Prostate gland (tissue), 2 donors: ENCODE measurements around the gene ANP32B. TPM values are rescaled to one million over a fixed set of nuclear protein-coding genes. Genes with fewer than 3 reads are reported as not detected.

ENCODE experiments used
- DNase-seq: peaks from one replicate; pipeline ENCODE4 v3.0.0-alpha.2; 2019; ENCODE audit warnings: low spot score
- H3K27ac ChIP-seq, 2 donors: fragments of 200-600 bp; sonication (generic); 2 replicates each; pipeline ENCODE4 v1.5.1; 2017 to 2019
- H3K27me3 ChIP-seq: fragments of 200-600 bp; sonication (generic); replicated peaks from 2 replicates; pipeline ENCODE4 v1.5.1; 2019; ENCODE audit not compliant: insufficient read depth
- H3K36me3 ChIP-seq, 2 donors: fragments of 200-600 bp; sonication (generic); 1 replicate in 1 of 2; 2 replicates in 1 of 2; pipeline versions ENCODE4 v1.5.1 to v1.8.1; 2017 to 2019
- H3K4me1 ChIP-seq: fragments of 200-600 bp; sonication (generic); replicated peaks from 2 replicates; pipeline ENCODE4 v1.5.1; 2019
- H3K4me3 ChIP-seq, 2 donors: fragments of 200-600 bp; sonication (generic); 2 replicates each; pipeline ENCODE4 v1.5.1; 2017 to 2019
- H3K9me3 ChIP-seq: fragments of 200-600 bp; sonication (generic); 2 replicates; pipeline ENCODE4 v1.5.1; 2017
- POLR2A ChIP-seq: fragments of 450-650 bp; IDR thresholded peaks from one replicate; pipeline ENCODE4 v1.6.1; 2016; ENCODE audit warnings: antibody characterized with exemption, mild to moderate bottlenecking
- POLR2AphosphoS5 ChIP-seq: sonication (generic); formaldehyde crosslinking; IDR thresholded peaks from one replicate; pipeline ENCODE4 v1.6.1; 2017; ENCODE audit warnings: antibody characterized with exemption
- WGBS: methylation state at CpG from one replicate; pipeline ENCODE4 v1.1.5; 2018; 5-methylcytosine and 5-hydroxymethylcytosine counted together
- intact Hi-C: fragments of 100-400 bp; cut with DNase I; formaldehyde crosslinking; loops from one replicate; pipeline ENCODE4 v1.14.2; 2022
- total RNA-seq, 2 donors: library from RNA; depleted of rRNA; stranded (reverse); fragments of >200 nt; gene quantifications; one replicate each; pipeline ENCODE4 v1.1.0, GENCODE V29; 2016
- TF ChIP-seq, protein P1 (sequence below), 4 experiments: fragments of 200-600 bp in 2 of 4; fragments of 450-650 bp in 2 of 4; sonication (generic) in 2 of 4; IDR thresholded peaks; 1 replicate in 3 of 4; 2 replicates in 1 of 4; pipeline ENCODE4 v1.5.1; 2016 to 2019; ENCODE audit warnings: antibody characterized with exemption in 4 of 4, mild to moderate bottlenecking in 2 of 4, moderate library complexity in 2 of 4

ANP32B gene
- total RNA-seq, 2 donors from 2014 or later = 22.5 to 25.1 TPM

DNA sequence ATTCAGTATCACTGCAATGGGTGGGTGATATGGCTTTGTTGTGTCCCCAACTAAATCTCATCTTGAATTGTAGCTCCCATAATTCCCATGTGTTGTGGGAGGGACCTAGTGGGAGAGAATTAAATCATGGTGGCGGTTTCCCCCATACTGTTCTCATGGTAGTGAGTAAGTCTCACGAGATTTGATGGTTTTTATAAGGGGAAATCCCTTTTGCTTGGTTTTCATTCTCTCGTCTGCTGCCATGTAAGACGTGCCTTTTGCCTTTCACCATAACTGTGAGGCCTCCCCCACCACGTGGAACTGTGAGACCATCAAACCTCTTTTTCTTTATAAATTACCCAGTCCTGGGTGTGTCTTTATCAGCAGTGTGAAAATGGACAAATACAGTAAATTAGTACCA, 63.9 kb downstream of the ANP32B start:
- Histone ChIP-seq H3K27ac (no peak overlapping the region), H3K9me3 (no peaks in the 10 kb centered on the region), H3K4me1 (no peaks in the 10 kb centered on the region), H3K36me3 (no peaks in the 10 kb centered on the region), H3K4me3 (no peak overlapping the region), H3K27me3 (no peaks in the 10 kb centered on the region)
- no peak for TF ChIP-seq POLR2AphosphoS5
- TF ChIP-seq, protein P1, sequence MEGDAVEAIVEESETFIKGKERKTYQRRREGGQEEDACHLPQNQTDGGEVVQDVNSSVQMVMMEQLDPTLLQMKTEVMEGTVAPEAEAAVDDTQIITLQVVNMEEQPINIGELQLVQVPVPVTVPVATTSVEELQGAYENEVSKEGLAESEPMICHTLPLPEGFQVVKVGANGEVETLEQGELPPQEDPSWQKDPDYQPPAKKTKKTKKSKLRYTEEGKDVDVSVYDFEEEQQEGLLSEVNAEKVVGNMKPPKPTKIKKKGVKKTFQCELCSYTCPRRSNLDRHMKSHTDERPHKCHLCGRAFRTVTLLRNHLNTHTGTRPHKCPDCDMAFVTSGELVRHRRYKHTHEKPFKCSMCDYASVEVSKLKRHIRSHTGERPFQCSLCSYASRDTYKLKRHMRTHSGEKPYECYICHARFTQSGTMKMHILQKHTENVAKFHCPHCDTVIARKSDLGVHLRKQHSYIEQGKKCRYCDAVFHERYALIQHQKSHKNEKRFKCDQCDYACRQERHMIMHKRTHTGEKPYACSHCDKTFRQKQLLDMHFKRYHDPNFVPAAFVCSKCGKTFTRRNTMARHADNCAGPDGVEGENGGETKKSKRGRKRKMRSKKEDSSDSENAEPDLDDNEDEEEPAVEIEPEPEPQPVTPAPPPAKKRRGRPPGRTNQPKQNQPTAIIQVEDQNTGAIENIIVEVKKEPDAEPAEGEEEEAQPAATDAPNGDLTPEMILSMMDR (IDR thresholded peaks at IDR 0.05) = no peak
- TF ChIP-seq POLR2A = no peak
- intact Hi-C loops = no loop called here
- no peak for DNase-seq
- WGBS = 77% methylated on average over 5 of the region's 5 CpGs

DNA sequence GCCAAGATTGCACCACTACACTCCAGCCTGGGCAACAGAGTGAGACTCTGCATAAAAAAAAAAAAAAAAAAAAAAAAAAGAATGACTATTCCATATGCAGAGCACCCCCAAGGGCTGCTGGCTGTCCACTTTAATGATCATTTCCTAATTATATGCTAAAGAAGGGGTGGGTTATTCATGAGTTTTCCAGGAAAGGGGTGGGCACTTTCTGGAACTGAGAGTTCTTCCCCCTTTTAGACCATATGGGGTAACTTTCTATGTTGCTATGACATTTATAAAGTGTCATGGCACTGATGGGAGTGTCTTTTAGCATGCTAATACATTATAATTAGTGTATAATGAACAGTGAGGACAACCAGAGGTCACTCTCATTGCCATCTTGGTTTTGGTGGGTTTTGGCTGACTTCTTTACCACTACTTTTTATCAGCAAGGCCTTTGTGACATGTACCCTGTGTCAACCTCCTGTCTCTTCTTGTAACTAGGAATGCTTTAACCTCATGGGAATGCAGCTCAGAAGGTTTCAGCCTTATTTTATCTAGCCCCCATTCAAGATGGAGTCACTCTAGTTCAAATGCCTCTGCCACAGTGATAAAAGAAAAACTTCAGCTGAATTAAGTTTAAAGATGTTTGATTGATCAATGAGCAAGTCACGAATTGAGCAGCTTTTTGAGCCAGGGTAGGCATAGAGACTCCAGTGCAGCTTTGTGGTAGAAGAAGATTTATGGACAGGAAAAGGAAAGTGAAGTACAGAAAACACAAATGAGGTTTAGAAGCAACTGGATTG, 66.3 kb downstream of the ANP32B start:
- Histone ChIP-seq H3K27ac (no peak overlapping the region), H3K9me3 (no peaks in the 10 kb centered on the region), H3K27me3 (no peaks in the 10 kb centered on the region), H3K4me3 (no peak overlapping the region), H3K36me3 (no peaks in the 10 kb centered on the region), H3K4me1 (no peaks in the 10 kb centered on the region)
- no peak for DNase-seq
- TF ChIP-seq, protein P1 (IDR thresholded peaks at IDR 0.05) = no peak
- TF ChIP-seq POLR2A = no peak
- TF ChIP-seq POLR2AphosphoS5 = no peak
- 57% methylated on average over 1 of the region's 1 CpG for WGBS
- intact Hi-C loops = no loop called here

DNA sequence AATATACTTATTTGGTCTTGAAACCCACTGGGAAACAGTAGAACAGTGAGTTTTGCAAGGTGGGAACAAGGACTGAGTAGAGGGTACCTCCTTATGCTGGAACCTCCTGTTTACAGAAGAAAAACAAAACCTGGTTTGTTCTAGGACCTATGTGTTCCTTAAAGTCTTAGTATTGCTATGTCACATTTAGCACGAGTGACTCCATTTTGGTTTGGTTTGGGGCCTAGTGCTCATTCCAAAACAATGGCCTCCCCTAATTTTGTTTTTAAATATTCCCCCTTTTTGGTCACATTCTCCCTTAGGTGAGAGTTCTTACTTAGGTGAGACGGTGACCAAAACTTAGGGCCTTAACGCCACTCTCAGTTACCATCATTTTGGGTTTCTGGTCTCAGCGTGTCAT, 67.2 kb downstream of the ANP32B start:
- WGBS = 96% methylated on average over 4 of the region's 4 CpGs
- intact Hi-C loops = no loop called here
- no peak for DNase-seq
- Histone ChIP-seq H3K4me3 (no peak overlapping the region), H3K36me3 (no peaks in the 10 kb centered on the region), H3K4me1 (no peaks in the 10 kb centered on the region), H3K27ac (no peak overlapping the region), H3K27me3 (no peaks in the 10 kb centered on the region), H3K9me3 (no peaks in the 10 kb centered on the region)
- TF ChIP-seq POLR2AphosphoS5 (no peak), POLR2A (no peak)
- TF ChIP-seq, protein P1 (IDR thresholded peaks at IDR 0.05) = no peak

DNA sequence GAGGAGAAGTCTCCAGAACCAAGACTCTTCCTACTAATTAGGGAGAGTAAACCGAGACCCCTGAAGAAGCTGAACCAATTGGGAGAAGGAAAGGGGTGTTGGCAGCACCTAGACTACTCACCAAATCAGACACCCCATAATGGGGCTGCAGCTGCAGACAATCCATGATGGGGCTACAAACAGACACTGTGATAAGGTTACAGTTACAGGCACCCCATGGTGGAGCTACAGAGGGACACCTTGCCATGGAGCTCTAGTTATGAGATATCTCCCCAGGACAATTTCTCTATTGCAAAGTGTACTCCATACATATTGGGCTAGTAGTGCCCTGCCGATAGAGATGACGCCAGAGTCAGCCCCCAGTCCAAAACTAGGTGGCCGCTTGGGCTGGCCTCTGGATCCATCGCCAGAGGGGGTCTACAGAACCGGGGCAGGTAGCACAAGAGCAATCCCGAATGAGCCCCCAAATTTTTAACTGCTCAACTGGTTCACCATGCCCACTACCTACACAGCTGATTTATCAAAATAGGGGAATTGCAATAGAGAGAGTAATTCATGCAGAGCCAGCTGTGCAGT, 71.3 kb downstream of the ANP32B start:
- H3K9me3 ChIP-seq = no peaks in the 10 kb centered on the region
- no peaks in the 10 kb centered on the region for H3K4me1 ChIP-seq
- DNase-seq = no peak
- H3K36me3 ChIP-seq = no peaks in the 10 kb centered on the region
- TF ChIP-seq POLR2A = no peak
- H3K4me3 ChIP-seq = no peak overlapping the region
- intact Hi-C loops = no loop called here
- 91% methylated on average over 7 of the region's 7 CpGs for WGBS
- H3K27ac ChIP-seq = no peak overlapping the region
- H3K27me3 ChIP-seq = no peaks in the 10 kb centered on the region

DNA sequence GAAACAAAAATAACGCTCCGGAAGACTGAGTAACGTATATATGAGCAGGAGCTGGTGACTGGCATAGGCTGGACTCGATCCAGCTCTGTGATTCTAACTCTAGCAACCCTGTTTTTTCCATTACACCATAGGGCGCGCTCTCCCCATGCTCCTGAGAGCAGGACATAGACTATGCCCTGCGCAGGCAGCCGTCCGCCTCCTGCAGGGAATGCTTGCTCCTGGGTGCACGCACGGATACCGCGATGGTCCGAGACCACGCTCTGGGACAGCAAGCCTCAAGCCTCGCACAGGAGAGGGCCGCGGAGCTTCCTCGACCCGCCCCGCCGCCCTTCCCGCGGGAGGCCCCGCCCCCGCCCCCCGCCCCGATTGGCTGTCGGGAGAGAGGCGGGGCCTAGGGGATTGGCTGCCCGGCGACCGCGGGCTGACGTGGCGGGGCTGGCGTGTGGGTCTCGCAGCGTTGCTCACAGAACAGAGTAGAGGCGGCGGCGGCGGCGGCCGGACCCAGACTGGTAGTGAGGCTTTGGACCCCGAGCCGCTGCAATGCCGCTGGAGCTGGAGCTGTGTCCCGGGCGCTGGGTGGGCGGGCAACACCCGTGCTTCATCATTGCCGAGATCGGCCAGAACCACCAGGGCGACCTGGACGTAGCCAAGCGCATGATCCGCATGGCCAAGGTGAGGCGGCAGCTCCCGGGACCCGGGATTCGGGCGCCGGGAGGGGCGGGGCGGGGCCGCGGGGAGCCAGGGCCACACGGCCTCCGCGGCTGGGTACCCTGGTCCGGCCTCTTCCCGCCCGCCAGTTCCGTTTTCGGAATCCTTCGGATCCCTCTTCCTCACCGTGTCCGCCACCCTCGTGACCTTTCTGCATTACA, 73.4 kb downstream of the ANP32B start, which contains the start of gene NANS:
NANS (plus strand) TSS at position 464 of the 869 bp plus-strand sequence; CDS start at position 541, 77 bp downstream.
- Histone ChIP-seq H3K4me1 (no peaks in the 10 kb centered on the region), H3K4me3 (peak within 1 kb of the TSS; percentile 88 to 94), H3K27ac (peak within 1 kb of the TSS; percentile 97), H3K36me3 (no peaks in the 10 kb centered on the region), H3K27me3 (no peaks in the 10 kb centered on the region), H3K9me3 (no peaks in the 10 kb centered on the region)
- TF ChIP-seq POLR2A (peak; percentile 99), POLR2AphosphoS5 (peak; percentile 95)
- TF ChIP-seq, protein P1 (IDR thresholded peaks at IDR 0.05) = peak in 1 of 4 experiments; percentile 3
- WGBS = under 1% methylated on average over 72 of the region's 80 CpGs
- intact Hi-C loops = loop anchor here (5.0 kb wide), 2 partner anchors 134 to 201 kb away; partner anchors contain the start of genes TBC1D2 and TRMO
- DNase-seq = peak; percentile 95
